Small intestine (tissue), 7 donors: ENCODE data around the gene VAPB. TPM values are rescaled to one million over a fixed set of nuclear protein-coding genes. Genes with fewer than 3 reads are reported as not detected.

Experiments
- DNase-seq, 2 donors: peaks; one replicate each; pipeline versions ENCODE4 v3.0.0 to v3.0.0-alpha.2; 2013
- FAIRE-seq: peaks from 2 replicates; lab custom pipeline; 2012; peaks lifted over from hg19 to GRCh38; lab: Jason Lieb, UNC
- H3K27ac ChIP-seq, 3 donors: one replicate each; pipeline ENCODE4 v1.5.1; 2013; ENCODE audit warnings: low read length in 2 of 3, mild to moderate bottlenecking in 2 of 3, control low read depth in 1 of 3, inconsistent platforms in 1 of 3, low read depth in 1 of 3, moderate library complexity in 1 of 3
- H3K27me3 ChIP-seq, 3 donors: one replicate each; pipeline ENCODE4 v1.6.1; 2013; ENCODE audit warnings: low read length in 3 of 3, inconsistent platforms in 1 of 3; ENCODE audit not compliant: control insufficient read depth in 3 of 3, insufficient read depth in 3 of 3
- H3K36me3 ChIP-seq, 3 donors: one replicate each; pipeline ENCODE4 v1.6.1; 2013; ENCODE audit warnings: low read length in 3 of 3, inconsistent platforms in 1 of 3, low read depth in 1 of 3, mild to moderate bottlenecking in 1 of 3, moderate library complexity in 1 of 3; ENCODE audit not compliant: control insufficient read depth in 3 of 3, insufficient read depth in 2 of 3
- H3K4me1 ChIP-seq, 3 donors: one replicate each; pipeline ENCODE4 v1.6.1; 2013; ENCODE audit warnings: low read length in 2 of 3, inconsistent platforms in 1 of 3, low read depth in 1 of 3, mild to moderate bottlenecking in 1 of 3, moderate library complexity in 1 of 3; ENCODE audit not compliant: control insufficient read depth in 3 of 3, insufficient read depth in 2 of 3
- H3K4me3 ChIP-seq, 3 donors: one replicate each; pipeline ENCODE4 v1.5.1; 2013; ENCODE audit warnings: low read length in 3 of 3, control low read depth in 1 of 3, inconsistent platforms in 1 of 3, low read depth in 1 of 3, mild to moderate bottlenecking in 1 of 3, moderate library complexity in 1 of 3
- H3K9me3 ChIP-seq, 2 donors: one replicate each; pipeline ENCODE4 v1.6.1; 2013; ENCODE audit warnings: low read depth in 1 of 2, low read length in 1 of 2; ENCODE audit not compliant: control insufficient read depth in 2 of 2, insufficient read depth in 1 of 2
- WGBS, 3 donors: extraction: QIAGEN DNeasy Blood & Tissue Kit; methylation state at CpG; one replicate each; pipeline ENCODE4 v1.1.7; 2013; 5-methylcytosine and 5-hydroxymethylcytosine counted together
- polyA plus RNA-seq, 4 donors: library from polyadenylated mRNA; stranded (reverse) in 3 of 4; unstranded in 1 of 4; fragments of 200-250 nt in 3 of 4; fragments of 120-200 nt in 1 of 4; gene quantifications; one replicate each; pipeline versions ENCODE4 v1.2.1 to v1.2.3, GENCODE V29; 2013
- donor health status: healthy with polysubstance abuse.
- donor health status: control.
- donor health status: control.
- donor health status: Bipolar disorder and iron deficiency.
- donor health status: healthy.

VAPB gene
- polyA plus RNA-seq, 4 donors: 36.5 to 39.2 (median 37.8) TPM

DNA sequence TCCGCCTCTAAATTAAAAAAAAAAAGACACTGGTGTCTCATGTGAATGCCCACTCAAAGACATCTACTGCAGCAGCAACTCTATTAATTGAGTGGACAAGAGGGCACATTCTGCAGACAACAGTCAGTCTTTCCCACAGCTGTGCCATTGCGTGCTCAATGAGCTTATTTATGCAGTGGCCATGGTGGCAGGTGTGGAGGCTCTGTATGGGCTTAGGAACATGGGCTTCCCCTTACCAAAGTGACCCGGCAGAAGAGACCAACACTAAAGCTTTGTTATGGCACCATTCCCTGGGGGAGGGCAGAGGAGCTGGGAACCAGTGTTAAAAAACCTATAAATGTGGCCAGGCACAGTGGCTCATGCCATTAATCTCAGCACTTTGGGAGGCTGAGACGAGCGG is 4.2 kb upstream of the VAPB start:
- Histone ChIP-seq H3K9me3 (peaks cover 0 to 6% of the 10 kb centered on the region in 2 donors), H3K4me3 (no peak overlapping the region), H3K36me3 (no peaks in the 10 kb centered on the region), H3K27ac (no peak overlapping the region), H3K27me3 (no peaks in the 10 kb centered on the region), H3K4me1 (no peaks in the 10 kb centered on the region)
- no peak for DNase-seq
- FAIRE-seq: no peak
- 91 to 96% (median 92%) methylated on average over 5 of the region's 5 CpGs for WGBS, 3 donors

DNA sequence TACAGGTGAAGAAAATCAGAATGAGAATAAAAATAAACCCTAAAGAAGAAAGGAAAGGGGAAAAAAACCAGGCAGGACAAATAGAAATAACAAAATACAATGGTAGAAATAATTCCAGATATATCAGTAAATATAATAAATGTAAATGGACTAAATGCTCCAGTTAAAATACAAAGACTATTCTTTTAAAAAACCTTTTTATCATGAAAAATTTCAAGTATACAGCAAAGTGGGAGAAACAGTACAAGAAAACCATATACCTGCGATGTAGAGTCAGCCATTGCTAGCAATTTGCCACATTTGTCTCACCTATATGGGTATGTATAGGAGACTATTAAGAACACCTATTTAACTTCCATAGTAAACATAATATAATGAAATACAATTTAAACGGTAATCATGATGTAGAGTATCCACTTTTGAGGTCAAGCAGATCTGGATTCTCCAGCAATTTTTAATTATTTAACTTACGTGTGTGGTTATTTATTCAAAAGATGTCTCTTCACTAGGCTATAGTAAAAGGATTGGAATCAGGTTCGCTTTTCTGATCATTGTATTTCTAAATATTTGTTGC is 914 bp upstream of the VAPB start:
- H3K27me3 ChIP-seq: no peaks in the 10 kb centered on the region
- peaks cover 8 to 17% (median 11%) of the 10 kb centered on the region in 3 donors for H3K4me1 ChIP-seq
- no peaks in the 10 kb centered on the region for H3K36me3 ChIP-seq
- FAIRE-seq (no peak), DNase-seq (no peak)
- no peak overlapping the region for H3K27ac ChIP-seq
- no peaks in the 10 kb centered on the region for H3K9me3 ChIP-seq
- H3K4me3 ChIP-seq: peak overlapping the region in 1 of 3 donors; percentile 52
- WGBS, 3 donors: 61 to 63% (median 62%) methylated on average over 4 of the region's 4 CpGs

DNA sequence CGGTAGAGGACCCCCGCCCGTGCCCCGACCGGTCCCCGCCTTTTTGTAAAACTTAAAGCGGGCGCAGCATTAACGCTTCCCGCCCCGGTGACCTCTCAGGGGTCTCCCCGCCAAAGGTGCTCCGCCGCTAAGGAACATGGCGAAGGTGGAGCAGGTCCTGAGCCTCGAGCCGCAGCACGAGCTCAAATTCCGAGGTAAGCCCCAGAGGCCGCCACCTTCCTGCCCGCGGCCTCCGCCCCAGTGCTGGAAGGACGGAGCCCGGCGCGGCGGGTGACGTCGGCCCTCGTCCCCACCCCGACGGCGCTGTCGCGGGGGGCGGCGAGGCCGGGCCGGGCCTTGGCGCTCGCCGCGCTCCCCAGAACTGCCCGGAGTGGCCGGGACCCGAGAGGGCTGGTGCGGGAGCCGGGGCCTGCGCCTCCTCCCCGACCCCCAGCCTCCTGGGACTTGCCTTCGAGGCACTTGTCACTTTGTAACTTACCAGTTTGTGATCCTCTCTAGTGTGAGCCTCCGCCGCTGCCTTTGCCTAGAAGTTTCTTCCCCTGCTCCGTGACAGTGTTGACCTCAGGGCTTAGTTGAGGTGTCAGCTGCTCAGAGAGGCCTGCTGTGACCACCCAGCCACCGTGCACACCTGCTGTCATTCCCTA is 417 bp downstream of the VAPB start:
- WGBS, 3 donors: 1% methylated on average over 36 to 56 of the region's 56 CpGs
- Histone ChIP-seq H3K4me1 (peaks cover 10 to 17% (median 11%) of the 10 kb centered on the region in 3 donors), H3K4me3 (peak overlapping the region; percentile 71 to 89 (median 80)), H3K9me3 (no peaks in the 10 kb centered on the region), H3K36me3 (no peaks in the 10 kb centered on the region), H3K27me3 (no peaks in the 10 kb centered on the region), H3K27ac (peak overlapping the region; percentile 86 to 99 (median 94))
- FAIRE-seq: no peak
- DNase-seq: peak; percentile 40 to 79

DNA sequence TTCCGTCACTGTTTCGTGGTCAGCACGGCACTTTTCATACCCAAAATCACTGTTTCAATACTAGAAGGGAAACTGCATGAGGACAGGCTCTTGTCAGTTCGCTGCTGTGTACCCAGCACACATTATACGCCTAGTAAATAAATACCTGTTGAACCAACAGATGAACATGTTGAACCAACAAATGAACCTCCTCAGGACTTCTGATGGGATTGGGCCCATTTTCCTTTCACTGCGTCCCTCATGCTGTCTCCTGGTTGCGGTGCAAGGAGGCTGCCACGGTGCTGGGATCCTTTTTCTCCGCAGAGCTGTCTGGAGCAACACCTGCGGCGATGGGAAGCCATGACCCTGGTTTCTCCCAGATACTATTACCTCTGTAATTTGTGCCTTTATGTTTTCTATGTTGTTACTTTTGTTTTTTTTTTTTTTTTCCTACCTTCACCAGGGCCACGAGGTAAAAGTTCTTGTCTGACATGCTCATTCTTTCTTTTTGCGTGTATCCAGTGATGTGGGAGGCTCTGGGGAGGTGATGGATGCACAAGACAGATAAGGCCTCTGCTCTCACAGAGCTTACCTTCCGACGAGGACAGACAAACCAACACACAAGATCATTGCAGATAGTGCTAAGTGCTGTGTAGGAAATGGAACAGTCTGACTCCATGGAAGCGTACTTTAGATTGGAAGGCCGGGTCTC is 1.1 kb downstream of the VAPB start:
- Histone ChIP-seq H3K27me3 (no peaks in the 10 kb centered on the region), H3K27ac (peak overlapping the region; percentile 86 to 99 (median 94)), H3K9me3 (no peaks in the 10 kb centered on the region), H3K4me3 (peak overlapping the region; percentile 71 to 89 (median 80)), H3K36me3 (no peaks in the 10 kb centered on the region), H3K4me1 (peaks cover 10 to 17% (median 11%) of the 10 kb centered on the region in 3 donors)
- 68 to 71% (median 70%) methylated on average over 17 of the region's 17 CpGs for WGBS, 3 donors
- no peak for DNase-seq
- no peak for FAIRE-seq

DNA sequence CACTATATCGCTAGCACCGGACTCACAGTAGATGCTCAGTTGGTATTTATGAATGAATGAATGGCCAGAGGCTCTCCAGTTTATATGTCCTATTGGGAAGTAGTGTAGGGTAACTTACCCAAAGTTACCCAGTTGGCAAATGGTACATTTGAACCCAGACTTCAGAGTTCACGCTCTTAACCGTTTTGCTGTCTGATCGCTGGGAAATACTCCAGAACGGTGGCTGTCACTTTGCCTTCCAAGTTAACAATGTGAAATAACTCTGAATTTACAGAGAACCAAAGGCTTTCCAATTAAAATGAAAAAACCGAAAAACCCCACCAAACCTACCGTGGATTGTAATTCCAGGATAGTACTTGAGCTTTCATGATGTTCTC is 1.6 kb downstream of the VAPB start:
- 95 to 97% (median 96%) methylated on average over 8 of the region's 8 CpGs for WGBS, 3 donors
- FAIRE-seq (no peak), DNase-seq (no peak)
- peak overlapping the region in 1 of 3 donors; percentile 89 for H3K4me3 ChIP-seq
- H3K9me3 ChIP-seq: no peaks in the 10 kb centered on the region
- peaks cover 10 to 18% (median 11%) of the 10 kb centered on the region in 3 donors for H3K4me1 ChIP-seq
- no peaks in the 10 kb centered on the region for H3K36me3 ChIP-seq
- no peaks in the 10 kb centered on the region for H3K27me3 ChIP-seq
- no peak overlapping the region for H3K27ac ChIP-seq

DNA sequence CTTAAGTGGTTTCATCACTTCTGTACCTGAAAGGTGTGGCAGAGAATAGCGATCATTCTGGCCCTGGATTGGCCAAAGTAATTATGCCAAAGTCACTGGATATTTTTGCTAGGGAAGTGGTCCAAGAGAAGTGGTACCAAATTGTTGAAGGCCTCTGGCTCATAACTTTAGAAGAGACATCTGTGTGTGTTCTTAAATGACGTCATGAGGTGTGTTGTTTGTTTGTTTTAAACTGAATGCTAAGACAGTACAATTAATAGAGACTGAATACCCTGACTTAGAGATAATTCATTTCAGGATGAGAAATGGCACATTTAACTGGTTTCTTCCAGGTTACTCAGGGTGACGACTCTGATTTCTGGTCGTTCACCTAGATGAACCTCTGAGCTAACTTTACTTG is 3.3 kb downstream of the VAPB start:
- H3K4me1 ChIP-seq: peaks cover 11 to 26% (median 12%) of the 10 kb centered on the region in 3 donors
- no peak for FAIRE-seq
- no peak for DNase-seq
- H3K36me3 ChIP-seq: no peaks in the 10 kb centered on the region
- H3K4me3 ChIP-seq: no peak overlapping the region
- no peak overlapping the region for H3K27ac ChIP-seq
- H3K27me3 ChIP-seq: no peaks in the 10 kb centered on the region
- H3K9me3 ChIP-seq: no peaks in the 10 kb centered on the region
- 67 to 81% (median 71%) methylated on average over 4 of the region's 4 CpGs for WGBS, 3 donors

DNA sequence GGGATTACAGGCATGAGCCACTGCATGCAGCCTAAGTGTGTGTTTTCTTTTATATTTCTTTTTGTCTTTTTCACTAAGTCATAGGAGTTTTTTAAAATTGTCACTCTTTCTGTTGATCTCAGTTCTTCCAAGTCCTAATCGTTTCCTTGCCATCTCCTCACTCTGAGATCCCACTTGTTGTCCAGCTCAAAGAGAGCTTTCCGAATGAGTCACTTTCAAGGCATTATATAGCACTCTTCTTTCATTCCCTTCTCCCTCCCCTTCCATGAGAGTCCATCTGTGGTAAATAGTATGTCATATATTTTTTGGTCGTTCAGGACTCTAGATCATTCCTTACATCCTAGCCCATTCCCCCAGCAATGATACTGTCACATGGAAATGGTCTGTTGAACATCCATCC is 4.3 kb downstream of the VAPB start:
- Histone ChIP-seq H3K9me3 (no peaks in the 10 kb centered on the region), H3K4me3 (no peak overlapping the region), H3K36me3 (no peaks in the 10 kb centered on the region), H3K27me3 (no peaks in the 10 kb centered on the region), H3K27ac (peak overlapping the region in 1 of 3 donors; percentile 14), H3K4me1 (peaks cover 11 to 29% (median 12%) of the 10 kb centered on the region in 3 donors)
- DNase-seq (no peak), FAIRE-seq (no peak)
- 70 to 81% (median 77%) methylated on average over 3 of the region's 3 CpGs for WGBS, 3 donors

DNA sequence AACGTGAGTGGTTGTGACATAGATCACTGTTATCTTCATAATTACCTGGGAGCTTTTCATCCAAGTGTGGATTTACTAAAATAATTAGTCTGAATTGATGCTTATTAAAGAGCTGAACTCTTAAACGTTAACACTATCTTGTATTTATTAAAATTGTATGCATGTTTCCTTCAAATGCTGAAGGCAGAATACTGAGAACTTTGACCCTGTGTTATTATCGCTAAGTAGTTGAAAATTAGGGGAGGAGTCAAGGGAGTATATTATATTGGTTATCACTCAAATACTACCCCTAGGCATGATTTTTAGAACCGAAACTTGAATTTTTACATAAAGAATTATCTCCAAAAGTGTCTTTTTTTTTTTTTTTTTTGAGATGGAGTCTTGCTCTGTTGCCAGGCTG is 5.8 kb downstream of the VAPB start:
- Histone ChIP-seq H3K36me3 (no peaks in the 10 kb centered on the region), H3K4me3 (no peak overlapping the region), H3K27me3 (no peaks in the 10 kb centered on the region), H3K27ac (peak overlapping the region in 1 of 3 donors; percentile 2), H3K4me1 (peaks cover 11 to 30% (median 14%) of the 10 kb centered on the region in 3 donors), H3K9me3 (no peaks in the 10 kb centered on the region)
- DNase-seq (peak; percentile 46 to 74), FAIRE-seq (no peak)
- WGBS, 3 donors: 15 to 52% (median 44%) methylated on average over 4 of the region's 4 CpGs
